ENCODE data around the gene PDK1.

DNA sequence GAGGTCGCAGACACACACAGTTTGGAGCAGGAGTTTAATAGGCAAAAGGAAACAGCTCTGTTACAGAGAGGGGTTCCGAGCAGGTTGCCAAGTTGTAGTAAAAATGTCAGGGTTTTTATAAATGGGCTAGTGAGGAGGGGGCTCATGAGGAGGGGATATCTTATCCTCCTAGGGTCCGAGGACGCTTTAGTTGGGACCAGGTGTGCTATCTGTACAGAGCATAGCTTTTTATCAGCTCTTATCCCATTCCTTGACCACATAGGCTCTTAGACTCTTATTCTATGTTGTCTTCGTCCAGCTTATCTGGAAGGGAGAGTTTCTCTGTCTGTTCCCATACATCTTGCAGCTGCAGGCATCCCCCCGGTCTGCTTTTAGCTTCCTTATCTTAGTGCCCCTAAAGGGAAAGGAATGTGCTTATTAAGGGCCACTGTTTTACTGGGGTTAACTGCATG is 44.7 kb downstream of the PDK1 start:
- TF ChIP-seq, protein P1, sequence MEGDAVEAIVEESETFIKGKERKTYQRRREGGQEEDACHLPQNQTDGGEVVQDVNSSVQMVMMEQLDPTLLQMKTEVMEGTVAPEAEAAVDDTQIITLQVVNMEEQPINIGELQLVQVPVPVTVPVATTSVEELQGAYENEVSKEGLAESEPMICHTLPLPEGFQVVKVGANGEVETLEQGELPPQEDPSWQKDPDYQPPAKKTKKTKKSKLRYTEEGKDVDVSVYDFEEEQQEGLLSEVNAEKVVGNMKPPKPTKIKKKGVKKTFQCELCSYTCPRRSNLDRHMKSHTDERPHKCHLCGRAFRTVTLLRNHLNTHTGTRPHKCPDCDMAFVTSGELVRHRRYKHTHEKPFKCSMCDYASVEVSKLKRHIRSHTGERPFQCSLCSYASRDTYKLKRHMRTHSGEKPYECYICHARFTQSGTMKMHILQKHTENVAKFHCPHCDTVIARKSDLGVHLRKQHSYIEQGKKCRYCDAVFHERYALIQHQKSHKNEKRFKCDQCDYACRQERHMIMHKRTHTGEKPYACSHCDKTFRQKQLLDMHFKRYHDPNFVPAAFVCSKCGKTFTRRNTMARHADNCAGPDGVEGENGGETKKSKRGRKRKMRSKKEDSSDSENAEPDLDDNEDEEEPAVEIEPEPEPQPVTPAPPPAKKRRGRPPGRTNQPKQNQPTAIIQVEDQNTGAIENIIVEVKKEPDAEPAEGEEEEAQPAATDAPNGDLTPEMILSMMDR (IDR thresholded peaks at IDR 0.05) = no peak
- TF ChIP-seq POLR2A (IDR thresholded peaks at IDR 0.05) (no peak), POLR2AphosphoS5 (IDR thresholded peaks at IDR 0.05) (no peak)
